ENCODE measurements around the gene LPCAT2.
A peak's percentile ranks its signal among the peaks of the same experiment; 100 is the strongest.

LPCAT2 gene

DNA sequence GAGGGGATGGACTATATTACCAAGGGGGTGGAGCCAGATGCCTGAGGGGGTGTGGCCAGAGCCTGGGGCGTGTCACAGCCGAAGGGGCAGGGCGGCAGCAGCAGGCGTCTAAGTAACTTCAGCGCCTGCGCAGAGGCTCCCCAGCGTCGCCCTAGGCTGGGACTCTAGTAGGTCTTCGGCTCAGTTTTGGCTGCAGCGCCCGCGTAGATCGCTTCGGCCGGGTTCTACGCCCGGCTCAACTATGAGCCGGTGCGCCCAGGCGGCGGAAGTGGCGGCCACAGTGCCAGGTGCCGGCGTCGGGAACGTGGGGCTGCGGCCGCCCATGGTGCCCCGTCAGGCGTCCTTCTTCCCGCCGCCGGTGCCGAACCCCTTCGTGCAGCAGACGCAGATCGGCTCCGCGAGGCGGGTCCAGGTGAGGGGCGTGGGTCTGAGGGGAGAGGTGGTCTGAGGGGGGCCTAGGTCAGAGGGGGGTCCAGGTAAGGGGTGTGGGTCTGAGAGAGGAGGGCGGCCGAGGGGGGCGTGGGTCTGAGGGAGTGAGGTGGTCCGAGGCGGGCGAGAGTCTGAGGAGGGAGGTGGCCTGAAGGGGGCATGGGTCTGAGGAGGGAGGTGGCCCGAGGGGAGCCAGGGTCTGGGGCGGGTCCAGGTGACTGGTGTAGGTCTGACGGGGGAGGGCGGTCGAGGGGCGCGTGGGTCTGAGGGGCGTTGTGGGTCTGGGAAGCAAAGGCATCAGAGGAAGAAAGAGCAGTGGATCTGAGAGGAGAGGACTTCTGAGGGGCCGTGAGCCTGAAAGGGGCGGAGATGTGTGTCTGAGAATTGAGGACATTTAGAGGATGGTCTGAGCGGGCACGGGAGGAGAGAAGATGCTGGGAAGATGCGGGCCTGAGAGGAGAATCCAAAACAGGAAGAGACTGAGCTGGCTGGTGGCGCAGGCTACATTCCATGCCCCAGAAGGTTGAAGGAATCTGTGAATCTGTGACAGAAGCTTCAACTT lies at the start of gene LPCAT2:
LPCAT2 (plus strand) TSS at position 132 of the 991 bp plus-strand sequence; CDS start at position 242, 110 bp downstream.
- DNase-seq, result no peak

- DNase-seq, result no peak
Measured at GRCh38 chr16:55462241-55462640, 46.6 kb upstream of the LPCAT2 start.

DNA sequence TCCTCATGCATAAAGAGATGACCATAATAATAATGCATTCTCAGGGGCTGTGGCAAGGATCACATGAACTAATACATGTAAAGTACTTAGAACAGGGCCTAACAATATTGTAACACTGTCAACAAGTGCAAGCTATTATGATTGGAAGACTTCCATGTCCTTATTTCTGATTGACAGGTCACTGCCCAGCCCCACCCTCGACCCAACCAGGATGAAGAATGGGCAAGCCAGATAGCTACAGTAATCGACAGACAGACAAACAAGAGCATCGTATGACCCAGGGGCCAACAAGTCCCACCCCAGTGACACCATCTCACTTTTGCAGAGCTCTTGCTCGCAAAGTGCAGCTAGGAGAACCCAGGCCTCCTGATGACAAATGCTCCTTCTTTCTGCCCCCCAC lies 44.5 kb upstream of the LPCAT2 start:
- no peak for DNase-seq

GRCh38 chr16:55465077-55465896 lies 43.6 kb upstream of the LPCAT2 start:
- DNase-seq, result peak; percentile 80

DNA sequence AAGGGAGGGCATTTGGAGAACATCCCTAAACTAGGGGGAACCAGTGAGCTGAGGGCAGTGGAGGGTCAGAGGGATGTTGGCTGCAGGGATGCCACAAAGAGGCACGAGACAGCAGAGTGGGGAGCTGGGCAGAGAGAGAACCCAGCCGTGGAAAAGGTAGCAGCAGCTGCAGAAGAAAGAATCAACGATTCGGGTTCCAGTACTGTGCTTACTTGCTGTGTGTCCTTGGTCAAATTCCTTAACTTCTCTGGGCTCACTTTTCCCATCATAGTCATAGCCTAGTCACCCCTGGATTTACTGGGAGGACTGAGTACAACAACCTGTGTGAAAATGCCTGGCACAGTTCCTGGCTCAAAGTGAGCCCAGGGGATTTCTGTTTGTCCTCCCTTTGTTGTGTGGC lies 42.7 kb upstream of the LPCAT2 start:
- DNase-seq, result no peak

- DNase-seq, result no peak
Measured at GRCh38 chr16:55467898-55468297, 41.0 kb upstream of the LPCAT2 start.

GRCh38 chr16:55468352-55468990 lies 40.4 kb upstream of the LPCAT2 start:
- DNase-seq, result no peak

- DNase-seq, result no peak
Measured at GRCh38 chr16:55469821-55470532, 38.9 kb upstream of the LPCAT2 start.

DNA sequence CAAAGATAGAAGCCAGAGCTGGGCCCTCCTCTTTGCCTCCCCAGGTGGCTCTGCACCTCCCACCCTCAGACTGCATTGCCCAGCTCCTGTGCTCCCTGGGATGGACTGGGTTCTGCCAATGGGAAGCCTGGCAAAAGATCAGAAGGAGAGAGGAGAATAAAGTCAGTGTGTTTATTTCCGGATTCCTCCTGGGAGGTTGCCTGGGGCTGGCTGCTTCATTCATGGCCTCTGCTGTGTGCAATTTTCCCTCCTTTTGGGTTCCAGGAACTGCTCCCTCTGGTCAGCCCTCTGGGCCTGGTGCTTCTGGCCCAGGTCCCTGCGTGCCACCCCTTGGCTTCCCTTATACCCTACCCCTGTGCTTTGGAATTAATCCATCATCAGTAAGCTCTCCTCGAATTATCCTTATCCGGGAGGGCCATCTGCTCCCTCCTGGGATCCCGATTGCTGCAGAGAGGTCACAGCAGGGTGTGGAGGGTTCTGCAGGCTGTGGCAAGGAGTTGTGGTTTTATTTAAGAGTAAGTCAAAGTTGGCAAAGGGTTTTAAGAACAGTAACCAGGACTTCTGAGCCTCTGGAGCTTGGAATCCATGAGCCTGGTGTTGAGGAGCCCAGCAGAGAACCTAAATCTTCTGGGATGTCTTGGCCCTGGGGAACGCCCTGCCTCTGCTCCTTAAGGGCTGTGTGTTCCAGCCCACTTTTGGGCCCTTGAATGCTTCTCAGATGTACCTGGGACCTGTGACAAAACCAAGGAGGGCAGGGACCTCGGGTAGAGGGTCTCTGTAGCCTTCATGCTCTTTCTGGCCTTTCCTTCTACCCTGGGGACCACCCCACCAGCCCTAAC lies 38.1 kb upstream of the LPCAT2 start:
- no peak for DNase-seq

GRCh38 chr16:55471448-55472097 lies 37.3 kb upstream of the LPCAT2 start:
- DNase-seq, result no peak

DNA sequence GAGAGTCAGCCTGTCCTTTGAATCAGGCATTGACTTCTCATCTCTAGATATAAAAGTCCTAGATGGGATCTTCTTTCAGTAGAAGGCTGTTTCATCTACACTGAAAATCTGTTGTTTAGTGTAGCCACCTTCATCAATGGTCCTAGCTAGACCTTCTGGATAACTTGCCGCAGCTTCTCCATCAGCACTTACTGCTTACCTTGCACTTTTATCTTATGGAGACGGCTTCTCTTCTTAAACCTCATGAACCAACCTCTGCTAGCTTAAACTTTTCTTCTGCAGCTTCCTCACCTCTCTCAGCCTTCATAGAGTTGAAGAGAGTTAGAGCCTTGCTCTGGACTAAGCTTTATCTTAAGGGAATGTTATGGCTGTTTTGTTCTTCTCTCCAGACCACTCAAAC lies 35.3 kb upstream of the LPCAT2 start:
- DNase-seq, result no peak

DNA sequence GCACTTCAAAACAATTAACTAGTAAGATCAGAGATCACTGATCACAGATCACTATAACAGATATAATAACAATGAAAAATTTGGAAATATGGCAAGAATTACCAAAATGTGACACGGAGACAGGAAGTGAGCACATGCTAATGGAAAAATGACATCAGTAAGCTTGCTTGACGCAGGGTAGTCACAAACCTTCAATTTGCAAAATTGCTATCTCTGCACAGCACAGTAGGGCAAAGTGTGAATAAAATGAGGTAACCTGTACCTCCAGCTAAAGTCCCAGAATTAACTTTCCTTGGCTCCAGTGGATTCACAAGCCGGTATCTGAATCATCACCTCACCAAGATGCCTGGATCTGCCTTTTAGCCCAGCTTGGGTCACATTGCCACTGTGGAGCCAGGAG lies 34.1 kb upstream of the LPCAT2 start:
- DNase-seq, result no peak

GRCh38 chr16:55475919-55476318 lies 33.0 kb upstream of the LPCAT2 start:
- no peak for DNase-seq

- DNase-seq, result no peak
Measured at GRCh38 chr16:55476625-55477533, 32.0 kb upstream of the LPCAT2 start.

- no peak for DNase-seq
Measured at GRCh38 chr16:55477736-55478135, 31.1 kb upstream of the LPCAT2 start.

DNA sequence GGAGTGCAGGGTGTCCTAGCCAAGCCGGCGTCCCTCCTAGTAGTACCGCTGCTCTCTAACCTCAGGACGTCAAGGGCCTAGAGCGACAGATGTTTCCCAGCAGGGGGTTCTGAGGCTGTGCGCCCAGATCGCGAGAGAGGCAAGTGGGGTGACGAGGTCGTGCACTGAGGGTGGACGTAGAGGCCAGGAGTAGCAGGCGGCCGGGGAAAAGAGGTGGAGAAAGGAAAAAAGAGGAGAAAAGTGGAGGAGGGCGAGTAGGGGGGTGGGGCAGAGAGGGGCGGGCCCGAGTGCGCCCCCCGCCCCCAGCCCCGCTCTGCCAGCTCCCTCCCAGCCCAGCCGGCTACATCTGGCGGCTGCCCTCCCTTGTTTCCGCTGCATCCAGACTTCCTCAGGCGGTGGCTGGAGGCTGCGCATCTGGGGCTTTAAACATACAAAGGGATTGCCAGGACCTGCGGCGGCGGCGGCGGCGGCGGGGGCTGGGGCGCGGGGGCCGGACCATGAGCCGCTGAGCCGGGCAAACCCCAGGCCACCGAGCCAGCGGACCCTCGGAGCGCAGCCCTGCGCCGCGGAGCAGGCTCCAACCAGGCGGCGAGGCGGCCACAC lies 29.9 kb upstream of the LPCAT2 start, which contains the start of gene MMP2:
MMP2 (plus strand) TSS at position 372 of the 603 bp plus-strand sequence. CDS start 282 bp downstream, outside the sequence.
- DNase-seq, result no peak

DNA sequence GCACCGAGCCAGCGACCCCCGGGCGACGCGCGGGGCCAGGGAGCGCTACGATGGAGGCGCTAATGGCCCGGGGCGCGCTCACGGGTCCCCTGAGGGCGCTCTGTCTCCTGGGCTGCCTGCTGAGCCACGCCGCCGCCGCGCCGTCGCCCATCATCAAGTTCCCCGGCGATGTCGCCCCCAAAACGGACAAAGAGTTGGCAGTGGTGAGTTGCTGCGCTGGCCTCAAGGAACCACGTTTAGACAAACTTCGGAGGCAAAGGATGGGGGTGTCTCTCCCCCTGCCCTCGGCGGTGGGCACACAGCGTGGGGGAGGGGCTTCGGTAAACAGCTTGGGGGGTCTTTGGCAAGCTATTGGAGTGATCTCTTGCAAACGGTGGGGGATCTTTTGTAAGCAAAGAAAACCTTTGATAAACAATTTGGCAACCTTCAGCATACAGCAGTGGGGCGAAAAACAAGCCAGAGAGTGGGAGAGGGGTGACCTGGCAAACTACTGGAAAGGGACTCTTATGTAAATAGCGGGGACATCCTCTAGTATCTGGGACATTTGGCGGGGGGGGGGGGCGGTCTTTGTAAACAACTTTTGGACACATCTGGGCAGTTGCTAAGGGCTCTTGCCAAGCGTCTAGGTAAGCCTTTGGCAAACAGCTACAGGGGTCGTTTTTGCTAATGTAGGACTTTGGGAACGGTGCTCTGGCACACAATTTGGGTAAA lies 29.3 kb upstream of the LPCAT2 start:
- DNase-seq, result no peak

DNA sequence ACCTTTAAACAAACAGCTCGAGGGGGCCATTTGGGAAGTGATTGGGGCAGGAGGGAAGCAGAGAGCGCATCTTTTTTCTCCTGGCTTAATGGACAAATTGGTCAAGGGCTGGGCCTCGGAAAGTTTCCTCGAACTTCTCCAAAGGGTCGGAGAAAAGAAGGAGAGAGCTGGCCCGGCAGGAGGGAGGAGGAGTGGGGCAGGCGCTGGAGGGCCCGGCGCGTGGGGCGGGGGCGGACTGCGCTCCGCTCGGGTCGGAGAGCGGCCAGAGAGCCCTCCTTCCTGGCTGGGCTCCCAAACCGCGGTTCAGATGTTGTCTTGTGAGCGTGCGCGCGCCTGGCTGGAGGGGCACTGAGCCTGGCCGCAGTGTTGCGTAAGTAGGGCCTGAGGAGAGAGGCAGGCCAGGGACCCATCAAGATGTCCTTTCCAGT lies 28.6 kb upstream of the LPCAT2 start:
- DNase-seq, result no peak

DNA sequence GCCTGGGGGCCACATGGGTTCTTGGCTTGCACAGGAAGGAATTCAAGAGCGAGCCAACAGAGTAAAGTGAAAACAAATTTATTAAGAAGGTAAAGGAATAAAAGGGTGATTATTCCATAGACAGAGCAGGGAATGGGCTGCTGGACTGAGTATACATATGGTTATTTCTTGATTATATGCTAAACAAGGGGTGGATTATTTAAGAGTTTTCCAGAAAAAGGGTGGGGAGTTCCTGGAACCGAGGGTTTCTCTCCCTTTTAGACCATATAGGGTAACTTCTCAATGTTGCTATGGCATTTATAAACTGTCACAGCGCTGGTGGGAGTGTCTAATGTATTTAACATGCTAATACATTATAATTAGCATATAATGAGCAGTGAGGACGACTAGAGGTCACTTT lies 27.8 kb upstream of the LPCAT2 start:
- no peak for DNase-seq
